Effector CD8-positive, alpha-beta T cell (primary cell): ENCODE results near the gene STRN4.

Source experiments
- DNase-seq: peaks from one replicate; lab custom pipeline; 2025; lab: John Stamatoyannopoulos, UW

Gene STRN4

DNA sequence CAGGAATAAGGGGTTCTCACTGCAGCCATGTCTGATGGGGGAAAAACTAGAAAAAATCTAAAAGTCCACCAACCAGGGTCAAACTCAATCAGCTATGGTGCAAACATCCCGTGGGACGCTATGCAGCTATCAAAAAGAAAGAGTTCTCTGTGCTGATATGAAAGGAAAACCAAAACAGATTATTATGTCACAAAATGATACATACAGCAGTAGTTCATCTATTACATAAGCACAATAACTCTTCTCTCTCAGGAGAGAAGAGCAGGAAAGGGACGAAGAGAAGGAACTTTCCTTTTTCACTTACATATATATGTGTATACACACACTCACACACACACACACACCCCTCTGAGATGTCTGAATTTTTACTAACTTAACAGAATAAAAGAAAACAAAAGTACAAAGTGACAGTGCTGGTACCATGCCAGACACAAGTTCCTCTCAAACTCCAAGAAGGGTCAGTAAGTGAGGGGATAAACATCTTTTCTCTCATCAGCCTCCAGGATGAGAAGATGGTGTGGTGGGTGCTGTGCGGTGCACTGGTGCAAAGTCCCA lies 3.2 kb downstream of the STRN4 start:
- DNase-seq, result no peak

DNA sequence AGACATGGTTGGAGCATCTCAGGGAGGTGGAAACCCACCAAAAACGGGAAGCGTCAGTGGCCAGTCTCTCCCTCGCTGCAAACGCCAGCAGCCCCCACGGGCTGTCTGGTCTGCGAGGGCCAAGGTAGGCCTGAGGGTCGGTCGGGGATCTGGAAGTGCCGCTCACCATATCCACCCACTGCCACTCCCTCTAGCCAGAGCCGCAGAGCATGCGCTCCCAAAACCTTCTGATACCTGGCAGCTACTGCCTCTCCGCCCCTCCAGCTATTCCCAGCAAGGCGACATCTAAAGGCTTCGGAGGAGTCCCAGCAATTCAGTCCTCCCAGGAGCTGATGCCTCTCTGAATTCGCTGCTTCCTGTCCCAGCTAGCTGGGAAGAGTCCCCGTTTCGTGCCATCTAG lies 4.8 kb downstream of the STRN4 start:
- DNase-seq, result no peak

DNA sequence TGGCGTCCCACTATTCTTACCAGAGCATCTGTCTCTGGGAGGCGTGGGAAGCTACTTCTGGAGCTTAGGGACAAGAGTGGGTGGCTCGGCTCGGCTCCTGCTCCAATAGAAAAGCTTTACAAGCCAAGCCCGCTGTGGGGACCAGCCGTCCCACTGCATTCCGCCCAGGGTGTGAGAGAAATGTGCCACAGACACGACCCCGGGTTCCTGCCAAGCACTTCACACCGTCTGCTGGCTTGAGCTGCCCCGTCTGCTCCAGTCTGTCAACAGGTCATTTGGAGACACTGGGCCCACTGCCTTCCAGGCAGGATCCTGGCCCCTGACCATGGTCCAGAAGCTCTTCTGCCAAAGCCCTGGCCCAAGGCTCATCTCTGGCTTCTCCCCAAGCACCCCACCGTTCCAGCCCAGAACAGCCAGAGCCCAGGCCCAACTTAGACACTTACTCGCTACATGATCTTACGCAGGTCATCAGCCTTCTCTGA lies 6.9 kb downstream of the STRN4 start:
- no peak for DNase-seq

DNA sequence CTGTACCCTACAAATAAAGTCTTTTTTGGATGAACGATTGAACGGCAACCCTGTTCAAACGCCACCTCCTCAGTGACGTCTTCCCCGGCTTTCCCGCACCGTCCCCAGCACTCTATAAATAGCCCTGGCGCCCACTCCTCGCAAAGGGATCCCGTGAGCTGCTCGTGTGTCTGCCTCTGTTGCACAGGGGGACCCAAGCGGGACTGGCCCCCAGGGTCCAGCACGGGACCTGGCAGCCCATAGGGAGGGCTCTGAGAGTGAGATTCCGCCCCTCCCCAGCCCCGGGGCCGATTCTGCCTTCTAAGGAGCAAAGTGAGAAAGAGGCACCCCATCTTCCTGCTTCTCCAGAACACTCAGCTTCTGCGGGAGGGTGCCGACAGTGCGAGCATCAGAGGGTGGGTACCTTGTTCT lies 8.5 kb downstream of the STRN4 start:
- DNase-seq, result no peak

DNA sequence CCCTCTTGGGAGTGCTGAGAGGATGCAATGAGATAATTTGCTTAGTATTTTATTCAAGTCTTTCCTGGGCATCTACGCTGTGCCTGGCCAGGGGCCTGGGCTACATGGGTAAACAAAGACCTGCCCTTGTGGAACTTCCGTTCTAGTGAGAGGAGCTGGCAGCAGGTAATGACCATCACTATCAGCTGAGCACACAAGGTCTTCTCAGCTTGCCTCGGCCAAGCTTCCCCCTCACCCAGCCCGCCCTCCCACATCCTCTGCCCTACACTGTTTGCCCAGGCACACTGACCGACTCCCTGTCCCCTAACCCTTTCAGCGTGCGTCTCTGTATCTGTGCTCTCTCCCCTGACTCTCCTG lies 9.0 kb downstream of the STRN4 start:
- no peak for DNase-seq

DNA sequence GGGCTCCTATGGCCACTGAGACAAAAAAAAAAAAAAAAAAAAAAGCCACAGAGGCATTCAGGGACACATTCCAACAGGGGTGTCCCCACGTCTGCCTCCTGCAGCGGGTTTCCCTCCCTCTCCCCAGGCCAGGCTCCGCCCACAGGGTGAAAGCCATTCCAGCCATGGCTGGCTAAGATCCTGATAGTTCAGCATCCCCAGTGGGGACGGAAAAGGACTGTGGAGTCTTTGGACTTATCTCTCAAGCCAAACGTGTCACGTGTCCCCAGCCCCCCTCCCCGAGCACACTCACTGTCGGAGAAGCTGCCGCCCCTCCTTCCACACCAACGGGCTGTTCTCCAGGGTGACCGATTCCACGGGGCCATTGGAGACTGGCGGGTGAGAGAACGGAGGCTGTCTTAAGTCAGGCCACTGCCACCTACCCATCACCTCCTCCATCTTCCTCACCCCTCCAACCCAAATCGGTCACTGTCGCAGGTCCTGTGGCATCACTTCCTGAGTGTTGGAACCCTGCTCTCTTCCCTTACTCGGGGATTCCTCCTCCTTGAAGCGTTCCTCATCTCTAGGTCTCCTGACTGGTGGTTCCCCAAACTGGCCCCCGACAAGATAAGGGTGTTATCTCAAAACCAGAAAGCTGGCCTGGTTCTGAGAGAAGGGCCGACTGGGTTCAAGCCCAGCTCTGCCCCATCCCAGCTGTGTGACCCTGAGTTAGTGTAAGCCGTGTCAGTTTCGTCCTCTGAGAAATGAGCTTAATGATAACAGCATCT lies 9.5 kb downstream of the STRN4 start:
- no peak for DNase-seq

DNA sequence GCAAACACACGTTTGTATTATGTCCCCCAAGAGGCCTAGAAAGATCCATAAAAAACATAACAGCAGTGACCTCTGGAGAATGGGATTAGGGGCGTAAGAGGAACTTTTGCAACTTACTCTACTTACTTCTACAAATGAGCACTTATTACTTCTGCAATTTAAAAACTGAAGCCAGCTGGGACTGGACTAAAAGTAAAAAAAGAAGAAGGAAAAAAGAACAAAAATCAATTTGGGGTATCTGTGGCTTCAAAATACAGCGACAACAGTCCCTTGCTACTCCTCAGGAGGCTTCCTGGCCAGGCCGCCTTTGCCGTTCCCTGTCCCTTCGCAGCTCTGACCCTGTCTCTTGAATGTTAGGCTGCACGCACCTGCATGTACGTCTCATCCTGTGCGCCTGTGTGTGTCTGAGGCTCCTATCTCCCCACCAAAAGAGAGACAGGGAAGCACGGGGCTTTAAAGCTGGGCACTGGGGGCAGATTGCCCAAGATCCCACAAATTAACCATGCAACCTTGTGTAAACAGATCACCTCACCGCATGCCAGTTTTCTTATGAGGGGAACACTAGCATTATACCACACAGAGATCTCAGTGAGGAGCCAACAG lies 12.5 kb downstream of the STRN4 start:
- no peak for DNase-seq

DNA sequence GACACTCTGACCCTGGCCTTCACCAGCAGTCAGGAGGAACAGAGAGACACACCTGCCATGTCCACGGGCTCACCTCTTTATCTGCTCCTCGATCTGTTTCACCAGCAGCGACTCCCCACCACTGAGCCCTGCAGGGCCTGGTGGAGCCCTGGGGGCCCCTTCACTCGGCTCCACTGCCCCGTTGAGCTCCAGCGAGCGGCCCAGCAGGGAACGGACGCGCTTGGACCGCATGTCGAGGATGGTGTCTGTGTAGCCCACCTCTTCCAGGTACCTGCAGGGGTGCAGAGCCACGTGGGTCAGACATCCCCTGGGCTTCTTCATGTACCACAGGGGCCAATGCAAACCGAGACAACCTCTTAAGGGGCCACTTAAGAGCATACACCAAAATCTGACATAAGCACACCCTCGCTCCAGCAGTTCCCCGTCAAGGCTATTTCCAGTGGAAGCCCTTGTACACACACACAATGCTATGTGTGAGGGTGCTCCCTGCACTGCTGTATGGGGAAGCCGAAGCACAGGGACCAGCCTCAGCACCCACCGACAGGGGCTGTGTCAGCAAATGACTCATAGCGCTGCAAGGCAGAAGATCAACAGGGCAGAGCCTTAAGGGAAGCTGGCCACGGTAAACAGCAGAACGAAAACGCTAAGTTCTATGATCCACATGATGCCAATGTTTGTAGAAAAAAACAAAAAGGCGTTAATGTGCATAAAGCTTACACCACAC lies 13.1 kb downstream of the STRN4 start:
- DNase-seq, result no peak

DNA sequence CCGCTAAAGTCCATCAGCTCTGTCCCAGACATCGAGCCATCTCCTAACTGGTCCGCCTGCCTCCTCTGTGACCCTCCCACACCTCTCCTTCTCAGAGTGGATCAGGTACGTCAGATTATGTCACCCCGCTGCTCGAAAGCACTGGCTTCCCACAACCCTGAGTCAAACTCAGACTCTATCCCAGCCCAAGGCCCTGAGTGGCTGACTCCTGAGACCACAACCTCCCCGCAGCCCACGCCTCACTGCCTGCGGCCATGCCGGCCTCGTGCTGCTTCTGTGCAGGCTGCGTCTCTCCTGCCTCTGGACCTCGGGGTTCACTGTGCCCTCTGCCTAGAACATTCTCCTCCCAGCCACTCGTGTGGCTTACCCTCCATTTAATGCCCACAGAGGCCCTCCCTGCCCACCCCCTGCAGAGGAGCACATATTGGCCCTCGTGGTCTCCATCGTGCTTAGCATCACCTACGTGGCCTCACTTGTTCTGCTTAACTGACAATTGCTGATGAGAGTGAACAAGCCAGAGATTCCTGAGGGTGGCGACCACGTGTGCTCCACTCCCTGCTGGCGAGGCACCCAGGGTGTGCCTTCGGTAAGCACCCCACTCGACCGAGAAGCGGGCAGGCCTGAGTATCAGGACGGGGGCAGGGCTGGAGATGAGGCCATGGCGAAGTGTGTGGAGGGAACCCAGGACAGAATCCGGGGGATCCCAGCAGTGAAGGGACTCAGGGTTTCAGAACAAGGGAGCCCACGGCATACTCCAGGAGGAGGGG lies 13.9 kb downstream of the STRN4 start:
- DNase-seq, result no peak

DNA sequence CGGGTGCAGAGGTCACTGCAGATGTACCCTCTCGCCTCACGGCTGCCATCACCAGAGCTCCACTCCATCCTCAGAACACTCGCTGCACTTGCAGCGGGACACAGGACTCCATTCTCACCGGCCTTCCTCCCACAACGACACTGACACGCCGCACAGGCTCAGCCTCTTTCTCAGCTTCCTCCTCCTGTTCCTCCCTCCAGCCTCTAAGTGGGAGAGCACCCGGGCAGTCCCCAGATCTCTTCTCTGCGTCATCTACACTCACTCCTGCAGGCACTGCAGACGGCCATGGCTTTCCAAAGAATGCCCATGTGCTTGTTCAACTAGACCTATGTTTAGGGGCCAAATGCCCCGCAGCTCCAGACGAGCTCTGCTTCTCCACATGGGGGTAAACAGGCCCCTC lies 14.7 kb downstream of the STRN4 start:
- DNase-seq, result no peak

DNA sequence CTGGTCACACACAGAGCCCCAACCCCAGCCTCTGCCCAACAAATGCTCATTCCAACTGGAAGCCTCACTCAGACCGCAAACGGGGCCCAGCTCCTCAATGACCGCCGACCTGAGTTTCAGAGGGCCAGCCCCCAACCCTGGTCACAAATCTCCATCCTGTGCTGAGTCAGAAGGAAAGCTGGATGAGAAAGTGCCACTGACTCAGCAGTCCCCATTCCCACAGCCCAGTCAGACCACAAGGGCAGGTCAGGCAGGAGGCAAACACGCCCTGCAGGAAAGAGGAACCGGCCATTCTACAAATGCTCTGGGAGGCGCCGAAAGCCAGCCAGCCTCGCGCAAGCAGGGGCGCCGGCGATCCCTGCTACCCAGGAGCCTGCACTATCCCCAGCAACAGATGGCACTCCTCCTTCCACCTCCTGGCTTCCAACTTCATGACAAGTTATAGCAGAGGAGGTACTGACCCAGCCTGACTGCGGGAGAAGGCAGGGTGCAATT lies 15.2 kb downstream of the STRN4 start:
- no peak for DNase-seq

DNA sequence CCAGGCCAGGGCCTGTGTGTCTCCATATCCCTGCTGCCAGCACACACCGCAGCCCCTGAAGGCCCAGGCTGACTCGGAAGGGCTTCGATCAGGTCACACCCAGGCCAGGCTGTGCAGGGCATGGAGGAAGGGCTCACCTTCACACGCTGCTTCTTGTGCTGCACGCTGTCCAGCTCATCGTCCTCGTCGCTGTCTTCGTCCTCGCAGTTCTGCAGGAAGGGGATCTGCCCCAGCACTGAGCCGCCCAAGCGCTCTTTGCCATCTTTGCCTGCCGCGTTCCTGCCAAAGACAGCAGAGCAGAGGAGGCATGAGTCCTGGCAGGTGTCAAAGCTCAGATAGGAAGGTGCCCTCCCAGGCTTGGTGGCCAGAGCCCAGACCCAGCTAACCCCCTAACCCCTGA lies 15.7 kb downstream of the STRN4 start:
- no peak for DNase-seq

DNA sequence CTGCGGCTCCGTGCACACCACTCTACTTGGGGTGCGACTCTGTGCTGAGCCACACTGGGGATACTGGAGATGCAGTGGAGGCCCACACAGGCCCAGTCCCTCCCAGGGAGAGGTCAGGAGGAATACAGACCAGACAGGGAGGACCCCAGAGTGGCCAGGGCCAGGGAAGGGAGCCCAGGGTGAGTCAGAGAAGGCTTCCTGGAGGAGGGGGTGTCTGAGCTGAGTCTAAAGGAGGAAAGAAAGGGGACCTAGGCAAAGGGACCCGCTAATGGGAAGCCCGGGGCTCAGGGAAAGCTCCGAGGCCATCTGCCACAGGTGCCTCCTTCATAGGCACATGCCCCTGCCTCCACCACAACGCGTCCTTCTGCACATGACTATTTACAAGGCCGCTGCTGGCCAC lies 16.1 kb downstream of the STRN4 start:
- no peak for DNase-seq

DNA sequence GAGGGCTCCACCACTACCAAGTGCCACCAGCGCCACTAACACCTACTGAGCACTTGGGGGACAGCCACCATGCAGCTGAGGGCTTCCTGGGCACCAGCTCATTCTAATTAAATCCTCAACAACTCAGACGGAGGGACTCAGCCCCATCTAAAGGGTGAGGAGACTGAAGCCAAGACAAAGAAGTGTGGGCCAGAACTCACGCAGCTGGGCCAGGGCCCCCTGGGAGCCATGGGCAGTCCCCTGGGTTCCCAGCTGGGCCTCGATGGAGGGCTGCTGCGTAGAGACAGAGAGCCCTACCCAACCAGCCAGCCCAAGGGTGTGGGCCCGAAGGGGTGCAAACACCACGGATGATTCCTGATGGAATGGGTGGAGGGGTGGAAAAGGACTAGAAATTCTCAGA lies 16.6 kb downstream of the STRN4 start:
- DNase-seq, result no peak

DNA sequence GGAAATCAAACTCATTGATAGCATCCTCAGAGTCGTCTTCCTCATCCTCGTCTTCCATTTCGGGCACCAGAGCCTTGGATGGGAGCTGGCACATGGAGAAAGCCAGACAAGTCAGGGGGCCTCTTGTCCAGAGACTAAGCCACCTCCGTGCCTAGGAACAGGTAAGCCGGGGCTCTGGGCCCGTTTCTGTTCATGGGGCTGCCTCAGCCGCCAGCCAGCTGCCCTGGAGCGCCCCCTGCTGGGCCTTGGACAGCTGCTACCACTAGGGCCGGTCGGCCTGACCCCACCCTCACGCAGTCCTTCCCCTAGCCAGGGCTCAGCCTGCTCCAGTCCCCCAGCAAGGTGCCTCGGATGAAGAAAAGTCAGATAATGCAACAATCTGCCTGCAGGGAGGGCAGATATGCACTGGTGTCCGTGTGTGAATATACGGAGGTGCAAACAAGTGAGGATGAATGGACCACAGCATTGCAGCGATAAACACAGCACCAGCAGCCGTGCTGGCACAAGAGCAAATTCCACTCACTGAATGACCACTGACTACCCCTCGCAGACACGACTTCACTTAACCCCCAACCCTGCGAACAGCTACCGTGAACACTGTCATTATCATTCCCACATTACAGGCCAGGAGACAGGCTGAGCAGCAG lies 17.4 kb downstream of the STRN4 start:
- DNase-seq, result peak; percentile 75

DNA sequence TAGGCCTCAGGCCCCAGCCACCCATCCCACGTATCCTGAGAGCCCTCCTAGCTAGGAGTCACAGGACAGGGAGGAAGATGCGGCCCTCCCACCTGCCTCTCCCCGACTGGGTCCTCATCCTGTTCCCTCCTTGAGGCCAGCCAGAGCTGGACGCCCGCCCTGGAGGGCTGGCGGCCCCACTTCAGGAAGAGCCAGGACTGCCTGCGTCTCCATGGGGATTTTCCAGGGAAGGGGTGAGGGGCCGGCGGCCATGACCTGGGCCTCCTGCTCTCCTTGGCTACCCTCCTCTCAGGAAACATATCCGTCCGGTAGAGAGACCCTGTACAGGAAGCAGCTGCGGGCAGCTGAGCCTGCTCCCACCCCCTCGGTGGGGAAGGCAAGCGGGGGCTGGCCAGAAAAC lies 18.0 kb downstream of the STRN4 start:
- no peak for DNase-seq

DNA sequence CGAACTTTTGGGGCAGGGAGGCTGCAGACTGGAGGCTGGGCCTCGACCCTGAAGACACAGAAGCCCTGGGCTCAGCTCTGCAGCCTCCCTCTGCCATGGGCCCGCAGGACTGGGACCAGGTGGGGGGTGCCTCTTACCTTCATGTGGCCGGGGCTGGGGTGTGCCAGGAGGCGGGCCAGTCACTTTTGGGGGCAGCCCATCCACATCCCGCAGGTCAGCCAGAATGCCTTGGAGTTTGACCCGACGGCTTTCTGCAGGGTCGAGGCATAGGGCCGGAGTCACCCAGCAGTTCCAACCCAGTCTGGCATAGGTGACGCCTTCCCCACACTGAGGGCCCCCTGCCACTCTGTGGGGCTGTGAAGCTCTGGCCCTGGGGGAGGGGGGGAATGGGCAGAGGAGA lies 18.5 kb downstream of the STRN4 start:
- DNase-seq, result no peak

DNA sequence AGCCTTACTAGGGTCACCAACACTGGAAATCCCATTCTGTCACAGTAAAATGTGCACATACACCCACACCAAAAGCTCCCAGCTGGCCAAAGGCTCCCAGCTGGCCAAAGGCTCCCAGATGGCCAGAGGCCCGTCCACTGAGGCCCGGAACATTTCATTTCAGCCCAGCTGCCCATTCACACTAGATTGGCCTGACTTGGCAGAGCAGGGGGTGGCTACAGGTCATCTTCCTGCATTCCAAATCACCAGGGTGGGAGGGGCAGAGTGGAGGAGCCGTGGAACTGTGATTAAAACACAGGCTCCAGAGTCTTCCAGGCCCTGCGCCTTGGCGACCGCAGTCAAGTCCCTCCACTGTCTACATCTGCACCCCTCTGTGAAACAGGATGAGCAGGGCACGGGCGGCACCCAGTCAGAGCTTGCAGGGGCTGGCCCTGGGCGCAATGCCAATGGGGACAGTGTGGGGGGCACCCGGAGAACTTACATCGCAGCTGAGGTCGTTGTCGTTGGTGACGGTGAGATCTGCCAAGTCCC lies 19.2 kb downstream of the STRN4 start:
- no peak for DNase-seq

DNA sequence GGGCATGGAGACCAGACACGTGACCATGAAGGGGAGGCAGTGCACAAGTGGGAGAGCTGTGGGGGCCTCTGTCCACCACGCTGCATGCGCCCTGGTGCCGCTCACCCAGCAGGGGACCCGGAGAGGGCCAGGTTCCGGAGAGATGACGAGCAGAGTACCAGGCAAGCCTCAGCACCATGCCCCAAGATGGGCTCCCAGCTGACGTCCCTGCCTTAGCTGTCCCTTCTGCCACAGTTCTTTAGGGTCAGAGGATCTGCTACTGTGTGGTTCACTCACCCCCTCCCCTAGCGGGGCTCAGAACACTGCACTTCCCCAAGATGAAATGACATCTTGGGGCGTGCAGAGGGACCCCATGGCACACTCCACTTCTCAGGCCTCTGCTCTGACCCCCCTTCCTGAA lies 19.7 kb downstream of the STRN4 start:
- no peak for DNase-seq

DNA sequence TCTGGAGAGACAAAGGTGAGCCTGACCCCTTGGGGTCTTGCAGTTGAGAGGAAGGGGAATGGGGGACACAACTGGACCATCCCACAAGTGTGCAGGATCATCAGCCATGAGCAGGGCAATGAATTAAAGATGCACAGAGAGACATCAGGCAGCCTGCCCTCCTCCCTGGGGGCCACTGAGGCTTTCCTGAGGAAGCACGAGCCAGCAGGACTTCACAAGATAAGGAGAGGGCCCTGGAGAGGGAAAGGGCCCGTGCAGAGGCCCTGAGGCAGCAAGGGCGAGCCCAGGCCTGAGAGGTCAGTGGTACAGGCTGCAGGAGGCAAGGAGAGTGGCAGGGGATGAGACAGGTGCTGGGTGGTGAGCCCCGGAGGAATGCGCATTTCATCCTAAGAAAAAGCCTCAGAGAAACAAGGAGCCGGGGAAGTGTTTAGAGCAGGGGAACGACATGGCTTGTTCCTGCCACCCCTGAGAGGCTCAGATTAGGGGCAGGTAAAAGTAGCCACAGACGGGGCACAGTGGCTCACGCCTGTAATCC lies 20.3 kb downstream of the STRN4 start:
- no peak for DNase-seq
